ENCODE measurements around the gene GPR157.

GRCh38 chr1:9085306-9085940, 43.5 kb downstream of the GPR157 start:
- TF ChIP-seq, protein P1, sequence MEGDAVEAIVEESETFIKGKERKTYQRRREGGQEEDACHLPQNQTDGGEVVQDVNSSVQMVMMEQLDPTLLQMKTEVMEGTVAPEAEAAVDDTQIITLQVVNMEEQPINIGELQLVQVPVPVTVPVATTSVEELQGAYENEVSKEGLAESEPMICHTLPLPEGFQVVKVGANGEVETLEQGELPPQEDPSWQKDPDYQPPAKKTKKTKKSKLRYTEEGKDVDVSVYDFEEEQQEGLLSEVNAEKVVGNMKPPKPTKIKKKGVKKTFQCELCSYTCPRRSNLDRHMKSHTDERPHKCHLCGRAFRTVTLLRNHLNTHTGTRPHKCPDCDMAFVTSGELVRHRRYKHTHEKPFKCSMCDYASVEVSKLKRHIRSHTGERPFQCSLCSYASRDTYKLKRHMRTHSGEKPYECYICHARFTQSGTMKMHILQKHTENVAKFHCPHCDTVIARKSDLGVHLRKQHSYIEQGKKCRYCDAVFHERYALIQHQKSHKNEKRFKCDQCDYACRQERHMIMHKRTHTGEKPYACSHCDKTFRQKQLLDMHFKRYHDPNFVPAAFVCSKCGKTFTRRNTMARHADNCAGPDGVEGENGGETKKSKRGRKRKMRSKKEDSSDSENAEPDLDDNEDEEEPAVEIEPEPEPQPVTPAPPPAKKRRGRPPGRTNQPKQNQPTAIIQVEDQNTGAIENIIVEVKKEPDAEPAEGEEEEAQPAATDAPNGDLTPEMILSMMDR (IDR thresholded peaks at IDR 0.05), result no peak
- no peak for TF ChIP-seq POLR2A (IDR thresholded peaks at IDR 0.05)

All from transverse colon (tissue), 3 donors.